ENCODE measurements around the gene SLC1A2. TPM values are rescaled to one million over a fixed set of nuclear protein-coding genes. Genes with fewer than 3 reads are reported as not detected.

Gene SLC1A2
- total RNA-seq, 4 donors from 2014 or later: 0.65 to 1.3 (median 0.68) TPM; not detected in 1

GRCh38 chr11:35330931-35331330 lies 88.4 kb downstream of the SLC1A2 start:
- no peak for TF ChIP-seq CTCF (IDR thresholded peaks at IDR 0.05; ENCODE audit: low read depth)

GRCh38 chr11:35330156-35330889 lies 89.0 kb downstream of the SLC1A2 start:
- TF ChIP-seq CTCF (IDR thresholded peaks at IDR 0.05; ENCODE audit: low read depth): no peak

- TF ChIP-seq CTCF (IDR thresholded peaks at IDR 0.05; ENCODE audit: low read depth): no peak
Observed at GRCh38 chr11:35327829-35328228, 91.5 kb downstream of the SLC1A2 start.

GRCh38 chr11:35326266-35326879 lies 93.0 kb downstream of the SLC1A2 start:
- no peak for TF ChIP-seq CTCF (IDR thresholded peaks at IDR 0.05; ENCODE audit: low read depth)

GRCh38 chr11:35324981-35325380 lies 94.4 kb downstream of the SLC1A2 start:
- TF ChIP-seq CTCF (IDR thresholded peaks at IDR 0.05; ENCODE audit: low read depth): no peak

- TF ChIP-seq CTCF (IDR thresholded peaks at IDR 0.05; ENCODE audit: low read depth): no peak
Observed at GRCh38 chr11:35324183-35324886, 95.0 kb downstream of the SLC1A2 start.
